Thyroid gland (tissue), 4 donors: Measurements from ENCODE around the gene BRD3. TPM values are rescaled to one million over a fixed set of nuclear protein-coding genes. Genes with fewer than 3 reads are reported as not detected.
A peak's percentile ranks its signal among the peaks of the same experiment; 100 is the strongest.

Experiments used
- DNase-seq, 2 donors: peaks; one replicate each; pipeline ENCODE4 v3.0.0-alpha.2; 2019
- H3K27ac ChIP-seq, 3 donors: fragments of 200-600 bp; sonication (generic); 1 replicate in 2 of 3; 2 replicates in 1 of 3; pipeline ENCODE4 v1.5.1; 2016 to 2019; ENCODE audit warnings: mild to moderate bottlenecking in 1 of 3, moderate library complexity in 1 of 3
- H3K27me3 ChIP-seq: fragments of 200-600 bp; sonication (generic); one replicate; pipeline ENCODE4 v1.5.1; 2019
- H3K36me3 ChIP-seq, 2 donors: fragments of 200-600 bp; sonication (generic); one replicate each; pipeline ENCODE4 v1.5.1; 2016 to 2019
- H3K4me1 ChIP-seq, 2 donors: fragments of 200-600 bp; sonication (generic); one replicate each; pipeline ENCODE4 v1.5.1; 2017 to 2019
- H3K4me3 ChIP-seq, 3 donors: fragments of 200-600 bp; sonication (generic); replicated peaks in 1 of 3; 1 replicate in 2 of 3; 2 replicates in 1 of 3; pipeline ENCODE4 v1.5.1; 2016; ENCODE audit warnings: mild to moderate bottlenecking in 1 of 3
- H3K9me3 ChIP-seq: fragments of 200-600 bp; sonication (generic); one replicate; pipeline ENCODE4 v1.5.1; 2017
- POLR2A ChIP-seq, 2 donors: fragments of 450-650 bp; IDR thresholded peaks; one replicate each; pipeline ENCODE4 v1.6.1; 2017; ENCODE audit warnings: antibody characterized with exemption in 2 of 2, mild to moderate bottlenecking in 2 of 2, moderate library complexity in 1 of 2
- WGBS, 2 donors: methylation state at CpG; one replicate each; pipeline ENCODE4 v1.1.5; 2017; 5-methylcytosine and 5-hydroxymethylcytosine counted together
- intact Hi-C: fragments of 100-400 bp; cut with DNase I; formaldehyde crosslinking; loops from one replicate; pipeline ENCODE4 v1.15.1; 2023
- total RNA-seq, 4 donors: library from RNA; depleted of rRNA; stranded (reverse); fragments of >200 nt; gene quantifications; one replicate each; pipeline ENCODE4 v1.2.3, GENCODE V29; 2016
- TF ChIP-seq, protein P1 (sequence below), 6 experiments: fragments of 200-600 bp in 3 of 6; fragments of 450-650 bp in 3 of 6; sonication (generic) in 3 of 6; IDR thresholded peaks; one replicate each; pipeline ENCODE4 v1.5.1; 2016 to 2019; ENCODE audit warnings: antibody characterized with exemption in 6 of 6, mild to moderate bottlenecking in 2 of 6, inconsistent platforms in 1 of 6, moderate library complexity in 1 of 6

BRD3 gene
- total RNA-seq: 10 to 100 TPM; 21.6 to 42.7 (median 28.7) TPM

DNA sequence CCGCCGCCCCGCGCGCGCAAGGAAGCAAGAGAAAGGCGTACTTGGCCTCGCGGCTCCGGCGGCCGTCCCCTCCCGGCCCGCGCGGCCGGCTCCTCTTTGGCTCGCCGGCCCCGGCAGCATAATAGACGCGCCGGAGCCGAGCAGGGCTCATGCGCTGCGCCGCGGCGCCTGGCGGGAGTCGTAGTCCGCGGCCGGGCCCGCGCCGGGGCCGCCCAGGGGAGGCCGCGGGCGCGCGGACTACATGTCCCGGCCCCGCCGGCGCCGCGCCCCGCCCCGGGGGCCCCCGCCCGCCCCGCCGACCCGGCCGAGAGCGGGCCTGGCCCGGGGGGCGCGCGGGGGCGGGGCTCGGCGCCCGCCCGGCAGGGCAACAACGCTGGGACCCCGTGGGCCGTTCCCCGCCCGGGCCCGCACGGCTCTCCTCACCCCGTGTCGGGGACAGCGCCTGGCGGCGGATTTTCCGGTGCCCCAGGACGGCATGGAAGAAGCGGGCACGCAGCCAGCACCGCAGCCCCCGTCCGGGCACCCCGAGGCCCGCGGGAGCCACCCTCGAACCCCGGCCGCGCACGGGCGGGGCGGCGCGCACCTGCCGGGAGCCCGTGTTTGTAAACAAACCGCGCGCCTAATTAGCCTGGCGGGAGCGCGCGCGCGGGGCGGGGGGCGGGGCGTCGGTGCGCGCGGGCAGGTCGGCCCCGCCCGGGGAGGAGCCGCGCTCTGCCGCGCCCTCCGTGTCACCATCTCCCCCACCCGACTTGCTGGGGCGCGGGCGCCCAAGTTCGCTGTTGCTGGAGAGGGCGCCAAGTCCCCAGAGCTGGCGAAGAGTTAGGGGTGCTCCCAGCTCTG is at the start of gene BRD3:
Gene BRD3 (minus strand): TSS at position 123 of the 840 bp plus-strand sequence. CDS start 14,549 bp downstream, outside the sequence.
- Histone ChIP-seq H3K27ac (peak within 1 kb of the TSS; percentile 95 to 98 (median 98)), H3K4me1 (peaks cover 20 to 23% of the 10 kb centered on the region in 2 donors), H3K9me3 (no peaks in the 10 kb centered on the region), H3K4me3 (peak within 1 kb of the TSS; percentile 63 to 65 (median 64)), H3K27me3 (no peaks in the 10 kb centered on the region), H3K36me3 (no peaks in the 10 kb centered on the region)
- 0% methylated on average over 4 of the region's 131 CpGs; no CpG with 5 or more reads in 1 of the 2 donors for WGBS, 2 donors
- intact Hi-C loops: loop anchor here (5.0 to 10.0 kb wide), 2 partner anchors 41 to 67 kb away; partner anchors contain the start of genes BRD3OS and WDR5
- DNase-seq: peak; percentile 88 to 89
- TF ChIP-seq POLR2A (IDR thresholded peaks at IDR 0.05): peak; percentile 67 to 94
- TF ChIP-seq, protein P1, sequence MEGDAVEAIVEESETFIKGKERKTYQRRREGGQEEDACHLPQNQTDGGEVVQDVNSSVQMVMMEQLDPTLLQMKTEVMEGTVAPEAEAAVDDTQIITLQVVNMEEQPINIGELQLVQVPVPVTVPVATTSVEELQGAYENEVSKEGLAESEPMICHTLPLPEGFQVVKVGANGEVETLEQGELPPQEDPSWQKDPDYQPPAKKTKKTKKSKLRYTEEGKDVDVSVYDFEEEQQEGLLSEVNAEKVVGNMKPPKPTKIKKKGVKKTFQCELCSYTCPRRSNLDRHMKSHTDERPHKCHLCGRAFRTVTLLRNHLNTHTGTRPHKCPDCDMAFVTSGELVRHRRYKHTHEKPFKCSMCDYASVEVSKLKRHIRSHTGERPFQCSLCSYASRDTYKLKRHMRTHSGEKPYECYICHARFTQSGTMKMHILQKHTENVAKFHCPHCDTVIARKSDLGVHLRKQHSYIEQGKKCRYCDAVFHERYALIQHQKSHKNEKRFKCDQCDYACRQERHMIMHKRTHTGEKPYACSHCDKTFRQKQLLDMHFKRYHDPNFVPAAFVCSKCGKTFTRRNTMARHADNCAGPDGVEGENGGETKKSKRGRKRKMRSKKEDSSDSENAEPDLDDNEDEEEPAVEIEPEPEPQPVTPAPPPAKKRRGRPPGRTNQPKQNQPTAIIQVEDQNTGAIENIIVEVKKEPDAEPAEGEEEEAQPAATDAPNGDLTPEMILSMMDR (IDR thresholded peaks at IDR 0.05): peak in 1 of 6 experiments; percentile 3

DNA sequence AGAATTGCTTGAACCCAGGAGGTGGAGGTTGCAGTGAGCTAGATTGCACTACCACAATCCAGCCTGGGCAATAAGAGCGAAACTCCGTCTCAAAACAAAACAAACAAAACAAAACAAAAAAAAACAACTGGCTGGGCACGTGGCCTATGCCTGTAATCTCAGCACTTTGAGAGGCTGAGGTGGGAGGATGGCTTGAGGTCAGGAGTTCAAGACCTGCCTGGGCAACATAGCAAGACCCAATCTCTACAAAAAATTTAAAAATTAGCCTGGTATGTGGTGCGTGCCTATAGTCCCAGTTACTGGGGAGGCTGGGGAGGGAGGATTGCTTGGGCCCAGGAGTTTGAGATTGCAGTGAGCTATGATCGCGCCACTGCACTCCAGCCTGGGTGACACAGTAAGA is 44.7 kb upstream of the BRD3 start:
- no peak for DNase-seq
- no peaks in the 10 kb centered on the region for H3K36me3 ChIP-seq
- H3K27ac ChIP-seq: no peak overlapping the region
- 81 to 84% methylated on average over 6 of the region's 6 CpGs for WGBS, 2 donors
- no peaks in the 10 kb centered on the region for H3K27me3 ChIP-seq
- TF ChIP-seq POLR2A (IDR thresholded peaks at IDR 0.05): no peak
- TF ChIP-seq, protein P1 (IDR thresholded peaks at IDR 0.05): no peak
- H3K4me1 ChIP-seq: peaks cover 0 to 6% of the 10 kb centered on the region in 2 donors
- intact Hi-C loops: no loop called here
- no peak overlapping the region for H3K4me3 ChIP-seq
- H3K9me3 ChIP-seq: no peaks in the 10 kb centered on the region

DNA sequence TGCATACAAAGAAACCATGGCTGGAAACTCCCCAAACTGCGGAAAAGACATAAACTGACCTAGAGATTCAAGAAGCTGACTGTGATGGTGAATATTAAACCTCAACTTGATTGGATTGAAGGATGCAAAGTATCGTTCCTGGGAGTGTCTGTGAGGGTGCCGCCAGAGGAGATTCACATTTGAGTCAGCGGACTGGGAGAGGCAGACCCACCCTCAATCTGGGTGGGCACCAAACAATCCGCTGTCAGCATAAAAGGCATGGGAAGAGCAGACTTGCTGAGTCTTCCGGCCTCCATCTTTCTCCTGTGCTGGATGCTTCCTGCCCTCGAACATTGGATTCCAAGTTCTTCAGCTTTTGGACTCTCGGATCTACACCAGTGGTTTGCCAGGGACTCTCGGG is 43.2 kb upstream of the BRD3 start:
- Histone ChIP-seq H3K4me1 (peaks cover 0 to 6% of the 10 kb centered on the region in 2 donors), H3K9me3 (no peaks in the 10 kb centered on the region), H3K27ac (no peak overlapping the region), H3K4me3 (no peak overlapping the region), H3K27me3 (no peaks in the 10 kb centered on the region), H3K36me3 (no peaks in the 10 kb centered on the region)
- 82 to 95% methylated on average over 9 of the region's 9 CpGs for WGBS, 2 donors
- DNase-seq: no peak
- TF ChIP-seq, protein P1 (IDR thresholded peaks at IDR 0.05): no peak
- TF ChIP-seq POLR2A (IDR thresholded peaks at IDR 0.05): no peak
- intact Hi-C loops: no loop called here

DNA sequence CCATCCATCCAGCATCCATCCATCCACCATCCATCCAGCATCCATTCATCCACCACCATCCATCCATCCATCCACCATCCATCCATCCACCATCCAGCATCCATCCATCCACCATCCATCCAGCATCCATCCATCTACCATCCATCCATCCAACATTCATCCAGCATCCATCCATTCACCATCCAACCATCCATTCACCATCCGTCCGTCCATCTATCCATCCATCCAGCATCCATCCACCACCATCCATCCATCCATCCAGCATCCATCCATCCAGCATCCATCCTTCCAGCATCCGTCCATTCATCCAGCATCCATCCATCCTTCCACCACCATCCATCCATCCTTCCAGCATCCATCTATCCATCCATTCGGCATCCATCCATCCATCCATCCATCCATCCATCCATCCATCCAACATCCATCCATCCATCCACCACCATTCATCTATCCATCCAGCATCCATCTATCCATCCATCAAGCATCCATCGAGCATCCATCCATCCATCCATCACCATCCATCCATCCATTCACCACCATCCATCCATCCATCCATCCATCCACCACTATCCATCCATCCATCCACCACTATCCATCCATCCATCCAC is 35.7 kb upstream of the BRD3 start:
- no peak overlapping the region for H3K4me3 ChIP-seq
- WGBS, 2 donors: 75 to 81% methylated on average over 5 of the region's 5 CpGs

More for the DNA sequence above, 35.7 kb upstream of the BRD3 start:
- no peaks in the 10 kb centered on the region for H3K4me1 ChIP-seq
- intact Hi-C loops: no loop called here
- no peaks in the 10 kb centered on the region for H3K27me3 ChIP-seq
- no peak for DNase-seq
- no peaks in the 10 kb centered on the region for H3K9me3 ChIP-seq
- no peaks in the 10 kb centered on the region for H3K36me3 ChIP-seq
- TF ChIP-seq, protein P1 (IDR thresholded peaks at IDR 0.05): no peak
- no peak for TF ChIP-seq POLR2A (IDR thresholded peaks at IDR 0.05)
- H3K27ac ChIP-seq: no peak overlapping the region
